Ishikawa (cell line): ENCODE data around the gene FBXW11.

Source experiments
- CEBPB ChIP-seq: IDR thresholded peaks from 2 replicates; pipeline ENCODE4 v1.6.1; 2012
- CREB1 ChIP-seq: IDR thresholded peaks from 2 replicates; pipeline ENCODE4 v1.6.1; 2012; ENCODE audit warnings: low read depth
- EP300 ChIP-seq: IDR thresholded peaks from 2 replicates; pipeline ENCODE4 v1.6.1; 2012; ENCODE audit warnings: borderline replicate concordance
- FOXM1 ChIP-seq: IDR thresholded peaks from 2 replicates; pipeline ENCODE4 v1.6.1; 2012; ENCODE audit warnings: low read depth, borderline replicate concordance
- MAX ChIP-seq: IDR thresholded peaks from 2 replicates; pipeline ENCODE4 v1.6.1; 2012
- RAD21 ChIP-seq: IDR thresholded peaks from 2 replicates; pipeline ENCODE4 v1.6.1; 2012; ENCODE audit warnings: low read depth
- REST ChIP-seq: IDR thresholded peaks from 2 replicates; pipeline ENCODE4 v1.6.1; 2012; ENCODE audit warnings: low read depth, mild to moderate bottlenecking
- TAF1 ChIP-seq: IDR thresholded peaks from 2 replicates; pipeline ENCODE4 v1.6.1; 2012; ENCODE audit warnings: low read depth, mild to moderate bottlenecking
- YY1 ChIP-seq: IDR thresholded peaks from 2 replicates; pipeline ENCODE4 v1.6.1; 2012; ENCODE audit warnings: low read depth
- ZBTB7A ChIP-seq: IDR thresholded peaks from 2 replicates; pipeline ENCODE4 v1.6.1; 2012; ENCODE audit warnings: low read depth

- no peak for TF ChIP-seq FOXM1
- TF ChIP-seq RAD21 = no peak
- TF ChIP-seq CEBPB = no peak
- no peak for TF ChIP-seq TAF1
- no peak for TF ChIP-seq MAX
- TF ChIP-seq YY1 = no peak
- TF ChIP-seq EP300 = no peak
- no peak for TF ChIP-seq REST
- no peak for TF ChIP-seq ZBTB7A
- TF ChIP-seq CREB1 = no peak
Observed at GRCh38 chr5:171926311-171926710, 80.1 kb downstream of the FBXW11 start.
